Suppressor macrophage treated with lipopolysaccharide for 4 hours (primary cell): ENCODE measurements around the gene CCDC134.

Experiments used
- DNase-seq: peaks from one replicate; pipeline ENCODE4 v3.0.0-alpha.2; 2020

Gene CCDC134

DNA sequence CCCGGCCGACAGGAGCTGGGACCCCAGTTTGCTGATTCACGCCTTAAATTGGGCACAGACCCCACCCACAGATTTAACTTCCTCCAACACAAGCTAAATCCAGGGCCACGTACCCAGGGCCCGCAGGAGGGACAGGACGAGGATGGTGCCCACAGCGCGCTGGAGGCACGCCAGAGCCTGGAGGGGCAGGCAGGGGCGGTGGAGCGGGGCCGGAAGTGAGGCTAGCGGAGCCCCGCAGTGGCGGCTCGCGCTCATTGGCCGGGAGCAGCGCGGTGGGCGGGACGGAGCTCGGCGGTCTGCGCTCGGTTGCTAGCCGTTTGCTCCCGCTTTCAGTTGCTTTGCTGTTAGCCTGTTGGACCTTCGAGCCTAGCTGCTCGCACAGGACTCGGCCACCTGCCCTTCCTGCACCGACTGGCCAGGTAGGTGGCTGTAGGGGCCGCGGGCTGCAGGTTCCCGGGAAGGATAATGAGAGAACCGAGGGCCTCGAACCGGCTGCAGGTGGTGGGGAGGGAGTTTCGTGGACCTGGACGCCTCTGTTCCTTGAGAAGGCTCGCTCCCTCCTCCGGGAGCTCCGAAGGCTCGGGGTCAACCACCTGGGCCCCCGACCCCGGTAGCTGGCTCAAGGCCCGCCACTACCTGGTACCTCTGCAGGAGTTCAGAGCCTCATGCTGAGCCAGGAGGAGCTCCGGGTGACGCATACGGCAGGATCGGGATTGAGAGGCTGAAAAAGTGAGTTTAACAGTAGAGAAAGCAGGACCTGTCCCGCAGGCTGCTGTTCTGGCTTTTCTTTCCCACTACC is at the start of gene CCDC134:
CCDC134 (plus strand) TSS at position 332 of the 799 bp plus-strand sequence. CDS start 8,212 bp downstream, outside the sequence.
- peak; percentile 95 for DNase-seq

GRCh38 chr22:41752011-41752970 is 48.2 kb upstream of the CCDC134 start:
- peak; percentile 45 for DNase-seq

- no peak for DNase-seq
These were observed 46.5 kb upstream of the CCDC134 start for GRCh38 chr22:41753984-41754383.

DNA sequence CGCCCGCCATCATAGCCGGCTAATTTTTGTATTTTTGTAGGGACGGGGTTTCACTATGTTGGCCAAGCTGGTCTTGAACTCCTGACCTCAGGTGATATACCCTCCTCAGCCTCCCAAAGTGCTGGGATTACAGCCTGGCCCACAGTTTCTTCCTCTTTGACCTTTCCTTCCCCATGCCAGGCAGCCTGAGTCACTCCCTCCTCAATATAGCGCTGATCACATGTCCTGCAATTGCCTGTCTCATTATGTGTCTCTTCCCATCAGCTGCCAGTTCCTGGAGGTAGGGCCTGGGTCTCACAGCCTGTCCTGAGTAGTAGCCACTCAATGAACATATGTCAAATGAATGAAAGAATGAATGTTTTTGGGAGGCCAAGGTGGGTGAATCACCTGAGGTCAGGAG is 43.0 kb upstream of the CCDC134 start:
- DNase-seq, result peak; percentile 56

- DNase-seq, result no peak
These were observed 42.2 kb upstream of the CCDC134 start for GRCh38 chr22:41758231-41758630.

DNA sequence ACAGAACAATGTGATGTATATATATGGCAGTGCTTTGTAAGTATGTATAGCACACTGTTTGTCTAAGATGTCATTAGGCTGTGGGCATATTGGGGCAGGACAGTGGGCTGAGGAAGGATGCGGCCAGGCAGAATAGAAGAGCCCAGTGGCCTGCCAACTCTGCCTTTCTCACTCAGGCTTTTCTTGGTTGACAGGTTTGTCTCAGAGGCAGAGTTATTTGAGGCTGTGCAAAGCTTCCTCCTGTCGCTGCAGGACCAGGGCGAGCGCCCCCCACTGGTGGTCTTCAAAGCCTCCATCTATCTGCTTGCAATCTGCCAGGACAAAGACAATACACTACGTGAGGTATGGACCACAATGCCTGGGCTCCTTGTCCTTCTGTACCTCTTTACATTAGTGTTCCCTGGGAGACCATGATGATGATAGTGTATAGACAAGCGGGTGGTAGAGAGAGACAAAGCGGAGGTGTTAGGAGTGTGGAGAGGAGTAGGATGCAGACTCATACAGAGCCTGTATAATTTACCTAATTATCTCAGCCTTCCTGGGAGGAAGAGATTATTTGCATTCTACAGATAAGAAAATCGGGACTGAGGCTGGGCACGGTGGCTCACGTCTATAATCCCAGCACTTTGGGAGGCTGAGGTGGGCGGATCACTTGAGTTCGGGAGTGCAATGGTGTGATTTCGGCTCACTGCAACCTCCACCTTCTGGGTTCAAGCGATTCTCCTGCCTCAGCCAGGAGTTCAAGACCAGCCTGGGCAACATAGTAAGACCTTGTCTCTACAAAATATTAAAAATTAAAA is 37.3 kb upstream of the CCDC134 start:
- no peak for DNase-seq

- no peak for DNase-seq
These were observed 34.0 kb upstream of the CCDC134 start for GRCh38 chr22:41766476-41766875.

- DNase-seq, result peak; percentile 89
These were observed 32.0 kb upstream of the CCDC134 start for GRCh38 chr22:41768430-41768829.

DNA sequence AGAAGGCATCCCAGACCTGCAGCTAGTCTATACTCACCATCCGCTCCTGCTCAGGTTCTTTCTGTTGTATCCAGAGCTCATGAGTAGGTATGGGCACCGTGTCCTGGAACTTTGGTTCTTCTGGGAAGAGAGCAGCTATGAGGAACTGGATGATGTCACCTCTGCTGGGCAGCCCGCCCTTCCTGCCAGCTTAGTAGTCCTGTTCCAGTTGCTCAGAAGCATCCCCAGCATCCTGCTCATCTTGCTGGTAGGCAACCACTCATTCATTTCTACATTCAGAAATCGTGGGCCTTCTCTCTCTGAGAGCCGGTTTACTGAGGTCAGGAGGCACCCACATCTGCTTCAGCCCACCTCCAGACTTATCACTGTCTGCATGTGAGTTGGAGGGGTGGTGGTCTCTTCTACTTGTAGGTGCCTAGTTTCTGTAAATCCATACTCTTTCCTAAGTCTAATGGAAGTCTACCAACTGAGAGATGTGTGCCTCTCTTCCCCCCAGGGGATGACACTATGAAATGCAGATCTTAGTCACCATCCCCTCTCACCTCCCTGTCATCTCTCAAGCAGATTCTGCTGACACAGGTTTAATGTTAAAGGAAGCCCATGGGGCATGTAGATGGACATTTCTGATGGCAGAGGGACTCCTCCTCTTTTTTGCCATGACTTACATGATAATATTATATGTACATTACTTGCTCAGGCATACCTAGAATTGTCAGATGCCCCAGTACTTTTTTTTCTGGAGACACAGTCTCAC is 29.6 kb upstream of the CCDC134 start:
- peak; percentile 58 for DNase-seq

- DNase-seq, result no peak
These were observed 28.3 kb upstream of the CCDC134 start for GRCh38 chr22:41772198-41772597.

DNA sequence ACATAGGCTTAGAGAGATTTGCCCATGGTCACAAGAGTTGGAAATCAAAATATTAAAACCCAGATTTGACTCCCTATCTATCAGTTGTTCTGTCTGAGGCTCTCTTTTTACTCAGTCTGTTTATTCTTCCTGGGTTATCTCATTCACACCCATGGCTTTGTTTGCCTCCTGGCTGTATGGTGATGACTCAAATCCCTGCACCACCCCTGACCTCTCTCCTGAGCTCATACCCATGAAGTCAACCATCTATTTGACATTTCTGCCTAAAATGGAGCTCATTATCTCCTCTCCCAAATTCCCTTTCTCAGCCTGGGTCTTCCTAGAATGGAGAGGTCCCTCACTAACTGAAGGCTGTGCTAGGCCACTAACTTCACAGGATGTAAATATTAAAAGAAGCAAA is 27.8 kb upstream of the CCDC134 start:
- peak; percentile 42 for DNase-seq

DNA sequence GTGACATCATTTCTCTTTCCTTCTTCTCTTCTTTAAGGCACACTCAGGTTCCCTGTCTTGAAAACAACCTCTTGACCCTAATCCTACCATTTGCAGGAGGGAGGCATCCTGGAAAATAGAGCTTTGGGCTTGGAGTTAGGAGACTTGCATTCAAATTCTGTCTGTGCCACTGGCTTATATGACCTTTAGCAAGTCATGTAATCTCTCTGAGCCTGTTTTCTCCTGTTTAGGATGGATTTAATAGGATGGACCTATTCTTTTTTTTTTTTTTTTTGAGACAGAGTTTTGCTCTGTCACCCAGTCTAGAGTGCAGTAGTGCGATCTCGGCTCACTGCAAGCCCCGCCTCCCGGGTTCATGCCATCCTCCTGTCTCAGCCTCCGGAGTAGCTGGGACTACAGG is 25.1 kb upstream of the CCDC134 start:
- no peak for DNase-seq

GRCh38 chr22:41775976-41776375 is 24.5 kb upstream of the CCDC134 start:
- no peak for DNase-seq

DNA sequence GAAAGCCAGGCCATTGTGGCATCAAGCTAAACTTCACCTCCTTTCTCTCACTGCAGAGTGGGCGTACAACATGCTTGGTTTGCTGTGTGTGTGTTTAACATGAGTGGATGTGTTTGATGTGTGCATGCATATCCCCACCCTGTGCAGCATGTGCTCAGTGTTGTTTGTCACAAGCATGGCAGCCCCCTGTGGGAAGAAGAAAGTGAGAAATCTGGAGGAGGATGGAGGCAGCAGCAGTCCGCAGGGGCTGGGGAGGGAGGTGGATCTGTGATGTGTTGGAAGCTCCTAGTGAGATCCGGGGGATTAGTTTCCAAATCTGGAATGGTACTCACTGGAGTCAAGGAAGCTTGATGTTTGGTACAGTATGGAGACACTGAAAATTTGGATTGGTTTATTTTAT is 24.1 kb upstream of the CCDC134 start:
- DNase-seq, result no peak

GRCh38 chr22:41777749-41778425 is 22.6 kb upstream of the CCDC134 start:
- DNase-seq, result peak; percentile 91

GRCh38 chr22:41779929-41780505 is 20.5 kb upstream of the CCDC134 start:
- DNase-seq, result peak; percentile 53

- peak; percentile 97 for DNase-seq
These were observed 19.6 kb upstream of the CCDC134 start for GRCh38 chr22:41780746-41781505.

- no peak for DNase-seq
These were observed 19.0 kb upstream of the CCDC134 start for GRCh38 chr22:41781507-41781906.

- no peak for DNase-seq
These were observed 18.2 kb upstream of the CCDC134 start for GRCh38 chr22:41782316-41782715.

- no peak for DNase-seq
These were observed 17.7 kb upstream of the CCDC134 start for GRCh38 chr22:41782751-41783150.
